ENCODE data around the gene MIEF1.

The MIEF1 gene

GRCh38 chr22:39554151-39554550, 52.1 kb downstream of the MIEF1 start:
- H3K9ac ChIP-seq (ENCODE audit: low read depth, low read length), result no peak overlapping the region
- H3K4me1 ChIP-seq (ENCODE audit: insufficient read depth, low read length), result peaks cover 3% of the 10 kb centered on the region; the same call in 1 of the 2 replicates
- no peaks in the 10 kb centered on the region for H3K9me3 ChIP-seq (ENCODE audit: control insufficient read depth, insufficient read depth, low read length)
- no peaks in the 10 kb centered on the region for H3K36me3 ChIP-seq (ENCODE audit: insufficient read depth, low read length)

GRCh38 chr22:39556970-39557841, 55.1 kb downstream of the MIEF1 start:
- no peaks in the 10 kb centered on the region for H3K9me3 ChIP-seq (ENCODE audit: control insufficient read depth, insufficient read depth, low read length)
- H3K36me3 ChIP-seq (ENCODE audit: insufficient read depth, low read length), result no peaks in the 10 kb centered on the region
- no peak overlapping the region; the same call in 1 of the 2 replicates for H3K9ac ChIP-seq (ENCODE audit: low read depth, low read length)
- peaks cover 10% of the 10 kb centered on the region for H3K4me1 ChIP-seq (ENCODE audit: insufficient read depth, low read length)

GRCh38 chr22:39558254-39558727, 56.2 kb downstream of the MIEF1 start:
- Histone ChIP-seq H3K9ac (ENCODE audit: low read depth, low read length) (peak overlapping the region; percentile 14; the same call in 1 of the 2 replicates), H3K4me1 (ENCODE audit: insufficient read depth, low read length) (peaks cover 10% of the 10 kb centered on the region), H3K9me3 (ENCODE audit: control insufficient read depth, insufficient read depth, low read length) (no peaks in the 10 kb centered on the region), H3K36me3 (ENCODE audit: insufficient read depth, low read length) (no peaks in the 10 kb centered on the region)

- no peak overlapping the region for H3K9ac ChIP-seq (ENCODE audit: low read depth, low read length)
- H3K36me3 ChIP-seq (ENCODE audit: insufficient read depth, low read length), result no peaks in the 10 kb centered on the region
- no peaks in the 10 kb centered on the region for H3K9me3 ChIP-seq (ENCODE audit: control insufficient read depth, insufficient read depth, low read length)
- peaks cover 10% of the 10 kb centered on the region for H3K4me1 ChIP-seq (ENCODE audit: insufficient read depth, low read length)
Observed at GRCh38 chr22:39558950-39559349, 56.9 kb downstream of the MIEF1 start.

- Histone ChIP-seq H3K4me1 (ENCODE audit: insufficient read depth, low read length) (peaks cover 10% of the 10 kb centered on the region), H3K36me3 (ENCODE audit: insufficient read depth, low read length) (no peaks in the 10 kb centered on the region), H3K9me3 (ENCODE audit: control insufficient read depth, insufficient read depth, low read length) (no peaks in the 10 kb centered on the region), H3K9ac (ENCODE audit: low read depth, low read length) (no peak overlapping the region)
Observed at GRCh38 chr22:39559456-39560105, 57.5 kb downstream of the MIEF1 start.

GRCh38 chr22:39560127-39560526, 58.0 kb downstream of the MIEF1 start:
- H3K9ac ChIP-seq (ENCODE audit: low read depth, low read length), result no peak overlapping the region
- peaks cover 10% of the 10 kb centered on the region for H3K4me1 ChIP-seq (ENCODE audit: insufficient read depth, low read length)
- no peaks in the 10 kb centered on the region for H3K9me3 ChIP-seq (ENCODE audit: control insufficient read depth, insufficient read depth, low read length)
- H3K36me3 ChIP-seq (ENCODE audit: insufficient read depth, low read length), result no peaks in the 10 kb centered on the region

- H3K4me1 ChIP-seq (ENCODE audit: insufficient read depth, low read length), result peaks cover 13% of the 10 kb centered on the region
- H3K9ac ChIP-seq (ENCODE audit: low read depth, low read length), result no peak overlapping the region
- H3K36me3 ChIP-seq (ENCODE audit: insufficient read depth, low read length), result no peaks in the 10 kb centered on the region
- no peaks in the 10 kb centered on the region for H3K9me3 ChIP-seq (ENCODE audit: control insufficient read depth, insufficient read depth, low read length)
Observed at GRCh38 chr22:39562839-39563489, 60.9 kb downstream of the MIEF1 start.

- peaks cover 13% of the 10 kb centered on the region for H3K4me1 ChIP-seq (ENCODE audit: insufficient read depth, low read length)
- H3K36me3 ChIP-seq (ENCODE audit: insufficient read depth, low read length), result no peaks in the 10 kb centered on the region
- no peak overlapping the region for H3K9ac ChIP-seq (ENCODE audit: low read depth, low read length)
- H3K9me3 ChIP-seq (ENCODE audit: control insufficient read depth, insufficient read depth, low read length), result no peaks in the 10 kb centered on the region
Observed at GRCh38 chr22:39563571-39564428, 61.7 kb downstream of the MIEF1 start.

- Histone ChIP-seq H3K4me1 (ENCODE audit: insufficient read depth, low read length) (peaks cover 5% of the 10 kb centered on the region; the same call in 1 of the 2 replicates), H3K9ac (ENCODE audit: low read depth, low read length) (no peak overlapping the region), H3K36me3 (ENCODE audit: insufficient read depth, low read length) (no peaks in the 10 kb centered on the region)
Observed at GRCh38 chr22:39565414-39565944, 63.4 kb downstream of the MIEF1 start.

GRCh38 chr22:39567135-39567946, 65.3 kb downstream of the MIEF1 start:
- Histone ChIP-seq H3K9me3 (ENCODE audit: control insufficient read depth, insufficient read depth, low read length) (no peaks in the 10 kb centered on the region), H3K36me3 (ENCODE audit: insufficient read depth, low read length) (no peaks in the 10 kb centered on the region), H3K4me1 (ENCODE audit: insufficient read depth, low read length) (peaks cover 5% of the 10 kb centered on the region; the same call in 1 of the 2 replicates), H3K9ac (ENCODE audit: low read depth, low read length) (no peak overlapping the region)

More at GRCh38 chr22:39565414-39565944, 63.4 kb downstream of the MIEF1 start:
- H3K9me3 ChIP-seq (ENCODE audit: control insufficient read depth, insufficient read depth, low read length), result no peaks in the 10 kb centered on the region
